IMR-90 (cell line): ENCODE results near the gene CDYL2. TPM values are rescaled to one million over a fixed set of nuclear protein-coding genes. Genes with fewer than 3 reads are reported as not detected.

Experiments used
- ATAC-seq: fragments of 200-7000 bp; cut with Tn5 transposase; 2 replicates; pipeline ENCODE4 v1.9.1; 2020; ENCODE audit warnings: low read depth, mild to moderate bottlenecking, moderate library complexity
- BruUV-seq: library from RNA; stranded (reverse); fragments of 400-500 nt; replicated peaks from 2 replicates; lab custom pipeline; 2021; lab: Mats Ljungman, UMichigan
- CTCF ChIA-PET: fragments of 300-600 bp; formaldehyde crosslinking; extraction: SDS; loops from one replicate; lab custom pipeline; 2021; ENCODE audit warnings: antibody characterized with exemption; lab: Yijun Ruan, JAX
- POLR2A ChIA-PET: fragments of 300-600 bp; sonication (Branson Sonifier 250); formaldehyde crosslinking; loops from one replicate; lab custom pipeline; 2022; ENCODE audit warnings: antibody characterized with exemption; ENCODE audit not compliant: unreplicated experiment; lab: Charles Lee
- DNase-seq: peaks from one replicate; pipeline ENCODE4 v3.0.0; 2013
- H2AFZ ChIP-seq: replicated peaks from 2 replicates; pipeline ENCODE3; 2013; ENCODE audit warnings: low read length, mild to moderate bottlenecking; ENCODE audit not compliant: poor library complexity
- H2AK5ac ChIP-seq: 2 replicates; pipeline ENCODE4 v1.6.1; 2013; ENCODE audit warnings: low read depth, low read length, inconsistent platforms
- H2AK9ac ChIP-seq: replicated peaks from 2 replicates; pipeline ENCODE3; 2013; ENCODE audit warnings: mild to moderate bottlenecking, low read depth, low read length, moderate library complexity; ENCODE audit not compliant: poor library complexity
- H2BK120ac ChIP-seq: 2 replicates; pipeline ENCODE4 v1.6.1; 2013; ENCODE audit warnings: low read depth, low read length, inconsistent platforms
- H2BK15ac ChIP-seq: 3 replicates; pipeline ENCODE4 v1.6.1; 2013; ENCODE audit warnings: low read depth, low read length, inconsistent platforms
- H2BK20ac ChIP-seq: 2 replicates; pipeline ENCODE4 v1.6.1; 2013; ENCODE audit warnings: low read depth, mild to moderate bottlenecking, inconsistent platforms, low read length, moderate library complexity
- H2BK5ac ChIP-seq: 2 replicates; pipeline ENCODE4 v1.6.1; 2013; ENCODE audit warnings: mild to moderate bottlenecking, low read depth, low read length, inconsistent platforms; ENCODE audit not compliant: poor library complexity, severe bottlenecking
- H3K14ac ChIP-seq: replicated peaks from 2 replicates; pipeline ENCODE4 v1.6.1; 2013; ENCODE audit warnings: low read depth, low read length, inconsistent platforms
- H3K18ac ChIP-seq: 2 replicates; pipeline ENCODE4 v1.6.1; 2013; ENCODE audit warnings: low read depth, low read length, control low read depth
- H3K23ac ChIP-seq: 2 replicates; pipeline ENCODE4 v1.6.1; 2013; ENCODE audit warnings: low read depth, low read length, inconsistent platforms
- H3K27ac ChIP-seq: 2 replicates; pipeline ENCODE4 v1.5.1; 2013; ENCODE audit warnings: mild to moderate bottlenecking, control low read depth, low read length; ENCODE audit not compliant: insufficient read depth
- H3K27me3 ChIP-seq: 2 replicates; pipeline ENCODE4 v1.6.1; 2013; ENCODE audit warnings: low read length; ENCODE audit not compliant: control insufficient read depth, insufficient read depth
- H3K36me3 ChIP-seq: 2 replicates; pipeline ENCODE4 v1.6.1; 2013; ENCODE audit warnings: low read length, mixed read lengths; ENCODE audit not compliant: control insufficient read depth, insufficient read depth
- H3K4ac ChIP-seq: 2 replicates; pipeline ENCODE4 v1.6.1; 2013; ENCODE audit warnings: low read depth, low read length, inconsistent platforms
- H3K4me1 ChIP-seq: 2 replicates; pipeline ENCODE4 v1.6.1; 2013; ENCODE audit warnings: low read length, mixed read lengths; ENCODE audit not compliant: control insufficient read depth, insufficient read depth
- H3K4me2 ChIP-seq: 2 replicates; pipeline ENCODE4 v1.6.1; 2013; ENCODE audit warnings: low read depth, mild to moderate bottlenecking, control low read depth, low read length, moderate library complexity
- H3K4me3 ChIP-seq: 2 replicates; pipeline ENCODE4 v1.5.1; 2013; ENCODE audit warnings: low read depth, mild to moderate bottlenecking, control low read depth, low read length, moderate library complexity; ENCODE audit not compliant: insufficient read depth
- H3K56ac ChIP-seq: 2 replicates; pipeline ENCODE4 v1.6.1; 2013; ENCODE audit warnings: low read length, inconsistent platforms; ENCODE audit not compliant: insufficient read depth; ENCODE audit errors: extremely low read depth
- H3K79me1 ChIP-seq, 2 experiments: 2 replicates each; pipeline ENCODE4 v1.6.1; 2013; ENCODE audit warnings: low read length in 2 of 2, inconsistent platforms in 1 of 2, low read depth in 1 of 2
- H3K9ac ChIP-seq: 2 replicates; pipeline ENCODE4 v1.6.1; 2013; ENCODE audit warnings: low read depth, low read length, control low read depth
- H3K9me1 ChIP-seq: 2 replicates; pipeline ENCODE4 v1.6.1; 2013; ENCODE audit warnings: low read length, inconsistent platforms; ENCODE audit not compliant: insufficient read depth
- H3K9me3 ChIP-seq: 2 replicates; pipeline ENCODE4 v1.6.1; 2013; ENCODE audit warnings: low read length; ENCODE audit not compliant: control insufficient read depth, insufficient read depth
- H4K20me1 ChIP-seq: 2 replicates; pipeline ENCODE4 v1.6.1; 2013; ENCODE audit warnings: low read length, inconsistent platforms; ENCODE audit not compliant: insufficient read depth
- H4K5ac ChIP-seq: 2 replicates; pipeline ENCODE4 v1.6.1; 2013; ENCODE audit warnings: mild to moderate bottlenecking, low read depth, low read length, control low read depth
- H4K8ac ChIP-seq, 2 experiments: 2 replicates each; pipeline ENCODE4 v1.6.1; 2013; ENCODE audit warnings: low read depth in 2 of 2, low read length in 2 of 2, control low read depth in 1 of 2, inconsistent platforms in 1 of 2
- H4K91ac ChIP-seq: 2 replicates; pipeline ENCODE4 v1.6.1; 2013; ENCODE audit warnings: low read depth, low read length, inconsistent platforms; ENCODE audit not compliant: insufficient read depth
- BHLHE40 ChIP-seq: fragments of 150-350 bp; IDR thresholded peaks from 2 replicates; pipeline ENCODE4 v1.6.1; 2016; ENCODE audit warnings: mild to moderate bottlenecking, low read depth, low read length
- CEBPB ChIP-seq: IDR thresholded peaks from 2 replicates; pipeline ENCODE4 v1.6.1; 2012; ENCODE audit warnings: low read depth, low read length, improper control_type of control experiment
- CHD1 ChIP-seq: IDR thresholded peaks from 2 replicates; pipeline ENCODE4 v1.6.1; 2012; ENCODE audit warnings: low read depth, low read length, improper control_type of control experiment
- FOS ChIP-seq: fragments of 150-350 bp; IDR thresholded peaks from 2 replicates; pipeline ENCODE4 v1.6.1; 2016; ENCODE audit warnings: low read depth, low read length
- MAFK ChIP-seq: IDR thresholded peaks from 2 replicates; pipeline ENCODE4 v1.6.1; 2012; ENCODE audit warnings: low read depth, low read length, improper control_type of control experiment
- MAZ ChIP-seq: IDR thresholded peaks from 2 replicates; pipeline ENCODE4 v1.6.1; 2012; ENCODE audit warnings: low read depth, mild to moderate bottlenecking, low read length, improper control_type of control experiment, moderate library complexity, borderline replicate concordance
- MXI1 ChIP-seq: IDR thresholded peaks from 2 replicates; pipeline ENCODE4 v1.6.1; 2012; ENCODE audit warnings: low read depth, mild to moderate bottlenecking, low read length, moderate library complexity, borderline replicate concordance
- NFE2L2 ChIP-seq: fragments of 150-350 bp; IDR thresholded peaks from 2 replicates; pipeline ENCODE4 v1.6.1; 2016; ENCODE audit warnings: low read depth, mild to moderate bottlenecking, low read length
- POLR2A ChIP-seq: IDR thresholded peaks from 2 replicates; pipeline ENCODE4 v1.6.1; 2012; ENCODE audit warnings: mild to moderate bottlenecking, low read depth, low read length
- RAD21 ChIP-seq: IDR thresholded peaks from 2 replicates; pipeline ENCODE4 v1.6.1; 2012; ENCODE audit warnings: low read length, improper control_type of control experiment
- RCOR1 ChIP-seq: IDR thresholded peaks from 2 replicates; pipeline ENCODE4 v1.6.1; 2012; ENCODE audit warnings: mild to moderate bottlenecking, low read length, improper control_type of control experiment; ENCODE audit not compliant: insufficient replicate concordance
- RFX5 ChIP-seq: IDR thresholded peaks from 2 replicates; pipeline ENCODE4 v1.8.0; 2012; ENCODE audit warnings: low read depth, mild to moderate bottlenecking, low read length, moderate library complexity
- SMC3 ChIP-seq: fragments of 150-350 bp; IDR thresholded peaks from 2 replicates; pipeline ENCODE4 v1.6.1; 2016; ENCODE audit warnings: low read depth, mild to moderate bottlenecking, antibody characterized with exemption, low read length, moderate library complexity
- USF2 ChIP-seq: fragments of 150-350 bp; IDR thresholded peaks from 2 replicates; pipeline ENCODE4 v1.6.1; 2017; ENCODE audit warnings: mild to moderate bottlenecking, antibody characterized with exemption, low read length, low read depth
- WGBS, 2 experiments: methylation state at CpG; one replicate each; pipeline versions ENCODE4 v1.1.5 to v1.1.7; 2013; ENCODE audit warnings: missing lambda C conversion rate in 2 of 2; ENCODE audit not compliant: insufficient read length in 1 of 2; ENCODE audit errors: extremely low coverage in 2 of 2; 5-methylcytosine and 5-hydroxymethylcytosine counted together
- dilution Hi-C: fragments of 300-500 bp; cut with HindIII; formaldehyde crosslinking; loops from one replicate; pipeline ENCODE4 v1.14.3; 2018; ENCODE audit warnings: low sequenced_read_pairs; ENCODE audit not compliant: unreplicated experiment
- in situ Hi-C: fragments of 300-500 bp; cut with MboI; formaldehyde crosslinking; loops from 3 replicates; pipeline ENCODE4 v1.14.3; 2019; ENCODE audit warnings: low sequenced_read_pairs, inconsistent platforms, mixed read lengths
- intact Hi-C: fragments of 100-400 bp; cut with micrococcal nuclease; formaldehyde crosslinking; loops from 2 replicates; pipeline ENCODE4 v1.10.0; 2022
- polyA plus RNA-seq, 3 experiments: library from polyadenylated mRNA; depleted of rRNA; stranded (reverse); fragments of >200 nt; gene quantifications; 2 replicates each; pipeline ENCODE4 v1.2.3, GENCODE V29; 2012; ENCODE audit warnings: low replicate concordance in 1 of 3
- total RNA-seq: library from RNA; depleted of rRNA; stranded (reverse); fragments of >200 nt; gene quantifications from 2 replicates; pipeline ENCODE4 v1.2.3, GENCODE V29; 2012
- TF ChIP-seq, protein P1 (sequence below): fragments of 150-350 bp; IDR thresholded peaks from 2 replicates; pipeline ENCODE4 v1.6.1; 2016; ENCODE audit warnings: low read depth, mild to moderate bottlenecking, low read length, moderate library complexity, borderline replicate concordance
- TF ChIP-seq, protein P2 (sequence below): conservative IDR thresholded peaks from 2 replicates; pipeline ENCODE4 v1.5.1; 2012; ENCODE audit warnings: mild to moderate bottlenecking, low read depth, low read length, improper control_type of control experiment

CDYL2 gene
- total and polyA plus RNA-seq, 2 of the 4 experiments (the other 2 are of a cell fraction) = 1.2 to 3.9 TPM

GRCh38 chr16:80684906-80685305 is 119.5 kb downstream of the CDYL2 start:
- ATAC-seq = no peak
- Histone ChIP-seq H2BK15ac (no peak overlapping the region), H4K91ac (no peak overlapping the region), H2BK120ac (no peak overlapping the region), H2AK9ac (no peak overlapping the region), H4K5ac (no peak overlapping the region), H3K9me3 (peaks cover 3% of the 10 kb centered on the region), H3K9ac (no peak overlapping the region), H3K27ac (no peak overlapping the region), H3K14ac (no peak overlapping the region), H3K36me3 (no peaks in the 10 kb centered on the region), H3K27me3 (no peaks in the 10 kb centered on the region), H3K4ac (no peak overlapping the region), H3K18ac (no peak overlapping the region), H3K9me1 (peaks cover 11% of the 10 kb centered on the region), H4K20me1 (peaks cover 10% of the 10 kb centered on the region; the same call in 1 of the 2 replicates), H2AK5ac (no peak overlapping the region), H4K8ac (no peak overlapping the region), H3K56ac (no peak overlapping the region), H3K79me1 (peaks cover 0 to 28% of the 10 kb centered on the region in 2 experiments; a peak in 2 of 4 replicates), H2BK20ac (no peak overlapping the region), H2BK5ac (no peak overlapping the region), H3K4me1 (peaks cover 6% of the 10 kb centered on the region; the same call in 1 of the 2 replicates), H3K23ac (no peak overlapping the region), H3K4me2 (no peak overlapping the region), H3K4me3 (no peak overlapping the region), H2AFZ (no peak overlapping the region)
- ChIA-PET CTCF (no interaction called here), POLR2A (no interaction called here)
- intact Hi-C loops = loop anchor here (5.0 kb wide), 1 partner anchor 143 kb away; the partner anchor contains the start of gene DYNLRB2
- TF ChIP-seq MAFK = no peak
- no peak for TF ChIP-seq MAZ
- no peak for TF ChIP-seq POLR2A
- TF ChIP-seq, protein P1, sequence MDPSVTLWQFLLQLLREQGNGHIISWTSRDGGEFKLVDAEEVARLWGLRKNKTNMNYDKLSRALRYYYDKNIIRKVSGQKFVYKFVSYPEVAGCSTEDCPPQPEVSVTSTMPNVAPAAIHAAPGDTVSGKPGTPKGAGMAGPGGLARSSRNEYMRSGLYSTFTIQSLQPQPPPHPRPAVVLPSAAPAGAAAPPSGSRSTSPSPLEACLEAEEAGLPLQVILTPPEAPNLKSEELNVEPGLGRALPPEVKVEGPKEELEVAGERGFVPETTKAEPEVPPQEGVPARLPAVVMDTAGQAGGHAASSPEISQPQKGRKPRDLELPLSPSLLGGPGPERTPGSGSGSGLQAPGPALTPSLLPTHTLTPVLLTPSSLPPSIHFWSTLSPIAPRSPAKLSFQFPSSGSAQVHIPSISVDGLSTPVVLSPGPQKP = no peak
- TF ChIP-seq CEBPB = no peak
- no peak for TF ChIP-seq RAD21
- no peak for TF ChIP-seq RCOR1
- TF ChIP-seq, protein P2, sequence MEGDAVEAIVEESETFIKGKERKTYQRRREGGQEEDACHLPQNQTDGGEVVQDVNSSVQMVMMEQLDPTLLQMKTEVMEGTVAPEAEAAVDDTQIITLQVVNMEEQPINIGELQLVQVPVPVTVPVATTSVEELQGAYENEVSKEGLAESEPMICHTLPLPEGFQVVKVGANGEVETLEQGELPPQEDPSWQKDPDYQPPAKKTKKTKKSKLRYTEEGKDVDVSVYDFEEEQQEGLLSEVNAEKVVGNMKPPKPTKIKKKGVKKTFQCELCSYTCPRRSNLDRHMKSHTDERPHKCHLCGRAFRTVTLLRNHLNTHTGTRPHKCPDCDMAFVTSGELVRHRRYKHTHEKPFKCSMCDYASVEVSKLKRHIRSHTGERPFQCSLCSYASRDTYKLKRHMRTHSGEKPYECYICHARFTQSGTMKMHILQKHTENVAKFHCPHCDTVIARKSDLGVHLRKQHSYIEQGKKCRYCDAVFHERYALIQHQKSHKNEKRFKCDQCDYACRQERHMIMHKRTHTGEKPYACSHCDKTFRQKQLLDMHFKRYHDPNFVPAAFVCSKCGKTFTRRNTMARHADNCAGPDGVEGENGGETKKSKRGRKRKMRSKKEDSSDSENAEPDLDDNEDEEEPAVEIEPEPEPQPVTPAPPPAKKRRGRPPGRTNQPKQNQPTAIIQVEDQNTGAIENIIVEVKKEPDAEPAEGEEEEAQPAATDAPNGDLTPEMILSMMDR = no peak
- TF ChIP-seq CHD1 = no peak
- no peak for TF ChIP-seq NFE2L2
- TF ChIP-seq MXI1 = no peak
- TF ChIP-seq SMC3 = no peak
- TF ChIP-seq FOS = no peak
- no peak for TF ChIP-seq USF2
- TF ChIP-seq RFX5 = no peak
- no peak for TF ChIP-seq BHLHE40
- DNase-seq = no peak
- dilution Hi-C loops = no loop called here
- in situ Hi-C loops = no loop called here
- WGBS, 2 experiments = 33% methylated on average over 1 of the region's 10 CpGs; no CpG with 5 or more reads in 1 of the 2 experiments
- BruUV-seq = no TSS peak
